K562 (cell line): ENCODE data around the gene TACR1. TPM values are rescaled to one million over a fixed set of nuclear protein-coding genes. Genes with fewer than 3 reads are reported as not detected.

Experiments used
- ATAC-seq: fragments of 200-7000 bp; cut with Tn5 transposase; 3 replicates; pipeline ENCODE4 v1.9.1; 2020; ENCODE audit warnings: moderate library complexity
- BruUV-seq: library from RNA; stranded (reverse); fragments of 400-500 nt; replicated peaks from 2 replicates; lab custom pipeline; 2021; lab: Mats Ljungman, UMichigan
- CTCF ChIA-PET: fragments of 300-600 bp; formaldehyde crosslinking; extraction: SDS; loops from one replicate; lab custom pipeline; 2021; ENCODE audit warnings: low intra/inter-chr PET ratio; lab: Yijun Ruan, JAX
- POLR2A ChIA-PET: fragments of 300-600, 350-650 bp; sonication (Branson Sonifier 250); formaldehyde crosslinking; extraction: SDS; loops from one replicate; lab custom pipeline; 2021; ENCODE audit warnings: antibody characterized with exemption, inconsistent platforms; lab: Yijun Ruan, JAX
- DNase-seq, 4 experiments: peaks; one replicate each; pipeline versions ENCODE4 v3.0.0 to v3.0.0-alpha.2; 2011 to 2018; ENCODE audit warnings: low spot score in 3 of 4, mixed read lengths in 3 of 4; ENCODE audit errors: extremely low read depth in 1 of 4
- FAIRE-seq: peaks from 2 replicates; lab custom pipeline; 2011; peaks lifted over from hg19 to GRCh38; lab: Jason Lieb, UNC
- H2AFZ ChIP-seq: 2 replicates; pipeline ENCODE4 v1.6.0; 2011; ENCODE audit warnings: low read depth, low read length, control low read depth, inconsistent platforms
- H3K27ac ChIP-seq: fragments of 200-600 bp; 3 replicates; pipeline ENCODE4 v1.8.0; 2011; ENCODE audit warnings: low read depth, mild to moderate bottlenecking, control low read depth, inconsistent platforms, low read length, moderate library complexity, mixed read lengths; ENCODE audit errors: extremely low read depth
- H3K27me3 ChIP-seq, 2 experiments: fragments of 300-600 bp in 1 of 2; 2 replicates in 1 of 2; 3 replicates in 1 of 2; pipeline versions ENCODE4 v1.6.0 to v1.8.0; 2011; ENCODE audit warnings: inconsistent platforms in 2 of 2, low read length in 2 of 2, mild to moderate bottlenecking in 1 of 2, mixed read lengths in 1 of 2, moderate library complexity in 1 of 2; ENCODE audit not compliant: control insufficient read depth in 2 of 2, insufficient read depth in 2 of 2
- H3K36me3 ChIP-seq: fragments of 300-600 bp; 3 replicates; pipeline ENCODE4 v1.8.0; 2011; ENCODE audit warnings: mild to moderate bottlenecking, low read length, inconsistent platforms; ENCODE audit not compliant: control insufficient read depth, insufficient read depth
- H3K4me1 ChIP-seq, 2 experiments: fragments of 200-600 bp in 1 of 2; replicated peaks in 1 of 2; 2 replicates in 1 of 2; 3 replicates in 1 of 2; pipeline versions ENCODE4 v1.5.1 to v1.8.0; 2011; ENCODE audit warnings: inconsistent platforms in 2 of 2, low read length in 2 of 2, mild to moderate bottlenecking in 1 of 2, mixed read lengths in 1 of 2, moderate library complexity in 1 of 2; ENCODE audit not compliant: control insufficient read depth in 2 of 2, insufficient read depth in 2 of 2
- H3K4me2 ChIP-seq: 2 replicates; pipeline ENCODE4 v1.6.1; 2011; ENCODE audit warnings: low read length, control low read depth, inconsistent platforms, mixed read lengths; ENCODE audit not compliant: insufficient read depth
- H3K4me3 ChIP-seq: fragments of 200-600 bp; sonication (generic), shearing (Covaris generic); 2 replicates; pipeline ENCODE4 v1.5.1; 2016; ENCODE audit warnings: control low read depth, inconsistent platforms
- H3K79me2 ChIP-seq: fragments of 200-600 bp; 3 replicates; pipeline ENCODE4 v1.8.0; 2011; ENCODE audit warnings: low read length, inconsistent platforms; ENCODE audit not compliant: control insufficient read depth, insufficient read depth
- H3K9ac ChIP-seq, 2 experiments: 2 replicates each; pipeline versions ENCODE4 v1.6.0 to v1.6.1; 2011; ENCODE audit warnings: low read depth in 2 of 2, low read length in 2 of 2, control low read depth in 1 of 2, inconsistent platforms in 1 of 2, mild to moderate bottlenecking in 1 of 2, mixed read lengths in 1 of 2; ENCODE audit not compliant: insufficient read depth in 1 of 2
- H3K9me1 ChIP-seq: one replicate; pipeline ENCODE4 v1.6.0; 2011; ENCODE audit warnings: inconsistent platforms, mild to moderate bottlenecking, low read length, moderate library complexity; ENCODE audit not compliant: control insufficient read depth, insufficient read depth
- H3K9me3 ChIP-seq: replicated peaks from 2 replicates; pipeline ENCODE4 v1.5.1; 2011; ENCODE audit warnings: low read depth, low read length, inconsistent platforms; ENCODE audit not compliant: control insufficient read depth, insufficient read depth
- H4K20me1 ChIP-seq: replicated peaks from 2 replicates; pipeline ENCODE4 v1.6.1; 2011; ENCODE audit warnings: low read length, inconsistent platforms, mixed read lengths; ENCODE audit not compliant: control insufficient read depth, insufficient read depth
- CSDE1 ChIP-seq, 2 experiments: fragments of 450-650 bp; IDR thresholded peaks; 2 replicates each; pipeline ENCODE4 v1.6.1; 2016; ENCODE audit warnings: mild to moderate bottlenecking in 1 of 2
- DDX20 ChIP-seq: fragments of 450-650 bp; IDR thresholded peaks from 2 replicates; pipeline ENCODE4 v1.6.1; 2016; ENCODE audit warnings: missing genetic modification characterization, low read depth, mild to moderate bottlenecking, missing compliant biosample characterization, moderate library complexity
- GATAD2B ChIP-seq: fragments of 450-650 bp; IDR thresholded peaks from 2 replicates; pipeline ENCODE4 v1.6.1; 2017; ENCODE audit warnings: mild to moderate bottlenecking, borderline replicate concordance
- HDAC2 ChIP-seq: fragments of 450-650 bp; IDR thresholded peaks from 2 replicates; pipeline ENCODE4 v1.6.1; 2016; ENCODE audit warnings: mild to moderate bottlenecking
- HDAC8 ChIP-seq: fragments of 450-650 bp; IDR thresholded peaks from 2 replicates; pipeline ENCODE4 v1.6.1; 2016; ENCODE audit warnings: mild to moderate bottlenecking, missing genetic modification characterization, moderate library complexity, missing compliant biosample characterization
- MCM5 ChIP-seq: fragments of 450-650 bp; IDR thresholded peaks from 2 replicates; pipeline ENCODE4 v1.6.1; 2016; ENCODE audit warnings: low read depth
- MTA1 ChIP-seq: fragments of 450-650 bp; IDR thresholded peaks from 2 replicates; pipeline ENCODE4 v1.6.1; 2017; ENCODE audit warnings: borderline replicate concordance
- PPARD ChIP-seq: fragments of 250-450 bp; sonication (Bioruptor Pico); IDR thresholded peaks from 2 replicates; pipeline ENCODE4 v1.8.0; 2022; ENCODE audit warnings: inconsistent platforms, mild to moderate bottlenecking, moderate library complexity
- RBM14 ChIP-seq: fragments of 200-400 bp; formaldehyde crosslinking; IDR thresholded peaks from 2 replicates; pipeline ENCODE4 v1.6.1; 2018; ENCODE audit warnings: low read depth, mild to moderate bottlenecking, low read length, moderate library complexity, borderline replicate concordance; ENCODE audit not compliant: insufficient read depth
- TEAD1 ChIP-seq, 2 experiments: fragments of 450-650 bp in 1 of 2; sonication (generic) in 1 of 2; formaldehyde crosslinking; IDR thresholded peaks; 2 replicates each; pipeline versions ENCODE4 v1.4.0 to v1.8.0; 2020 to 2022; ENCODE audit warnings: mild to moderate bottlenecking in 2 of 2, missing genetic modification reagents in 1 of 2
- USF2 ChIP-seq: sonication (generic); formaldehyde crosslinking; IDR thresholded peaks from 2 replicates; pipeline ENCODE4 v1.5.0; 2020; ENCODE audit warnings: missing genetic modification reagents
- XRCC3 ChIP-seq: fragments of 450-650 bp; IDR thresholded peaks from 2 replicates; pipeline ENCODE4 v1.6.1; 2017; ENCODE audit warnings: mild to moderate bottlenecking, moderate library complexity
- WGBS: fragments of 100-300 bp; shearing (Covaris generic); methylation state at CpG from one replicate; pipeline ENCODE4 v1.1.6; 2016; ENCODE audit warnings: low coverage, mixed read lengths; ENCODE audit not compliant: insufficient coverage; ENCODE audit errors: missing lambda C conversion rate; 5-methylcytosine and 5-hydroxymethylcytosine counted together
- in situ Hi-C: fragments of 300-500 bp; cut with MboI; formaldehyde crosslinking; loops from 4 replicates; pipeline ENCODE4 v1.15.0; 2018; ENCODE audit warnings: inconsistent platforms, mixed read lengths
- intact Hi-C: fragments of 100-400 bp; cut with micrococcal nuclease; formaldehyde crosslinking; loops from 2 replicates; pipeline ENCODE4 v1.14.2; 2022
- polyA plus RNA-seq, 8 experiments: library from polyadenylated mRNA; depleted of rRNA in 4 of 8; stranded (reverse) in 5 of 8; unstranded in 3 of 8; fragments of >200 nt; fragmentation: Nextera tagmentation in 2 of 8; fragmentation: Illumina TruSeq in 1 of 8; extraction: Ambion mirVana in 2 of 8; extraction: Trizol in 1 of 8; gene quantifications; 2 replicates each; pipeline versions ENCODE4 v1.2.1 to v1.2.3, GENCODE V29; 2011 to 2014; ENCODE audit warnings: inconsistent platforms in 1 of 8, missing spikeins in 1 of 8
- total RNA-seq, 7 experiments: library from RNA; depleted of rRNA in 6 of 7; stranded (reverse); fragments of >200 nt in 6 of 7; fragmentation: Illumina TruSeq in 2 of 7; extraction: Trizol in 2 of 7; gene quantifications; 2 replicates each; pipeline versions ENCODE4 v1.2.1 to v1.2.3, GENCODE V29; 2011 to 2021; ENCODE audit warnings: low replicate concordance in 1 of 7
- TF ChIP-seq, protein P1 (sequence below): fragments of 450-650 bp; formaldehyde crosslinking; IDR thresholded peaks from 2 replicates; pipeline ENCODE4 v1.4.0; 2020; ENCODE audit warnings: mild to moderate bottlenecking

TACR1 gene
- total and polyA plus RNA-seq, 9 of the 15 experiments (the other 6 are each of a cell fraction or from before 2014, with no cell fraction given): not detected

GRCh38 chr2:75022516-75022915, 176.8 kb downstream of the TACR1 start:
- no peaks in the 10 kb centered on the region for H4K20me1 ChIP-seq
- POLR2A ChIA-PET: no interaction called here
- no peaks in the 10 kb centered on the region for H3K9me3 ChIP-seq
- H3K27ac ChIP-seq: no peak overlapping the region
- H3K79me2 ChIP-seq: no peaks in the 10 kb centered on the region
- 0% methylated on average over 1 of the region's 1 CpG for WGBS
- FAIRE-seq (no peak), ATAC-seq (no peak), DNase-seq (no peak)
- TF ChIP-seq MCM5 (no peak), GATAD2B (no peak), HDAC2 (no peak), XRCC3 (no peak), PPARD (no peak), DDX20 (tag) (no peak), USF2 (no peak), TEAD1 (CRISPR knock-in tag; IDR thresholded peaks at IDR 0.05) (no peak), HDAC8 (tag) (no peak), RBM14 (no peak), MTA1 (no peak), CSDE1 (IDR thresholded peaks at IDR 0.05) (no peak)
- TF ChIP-seq, protein P1, sequence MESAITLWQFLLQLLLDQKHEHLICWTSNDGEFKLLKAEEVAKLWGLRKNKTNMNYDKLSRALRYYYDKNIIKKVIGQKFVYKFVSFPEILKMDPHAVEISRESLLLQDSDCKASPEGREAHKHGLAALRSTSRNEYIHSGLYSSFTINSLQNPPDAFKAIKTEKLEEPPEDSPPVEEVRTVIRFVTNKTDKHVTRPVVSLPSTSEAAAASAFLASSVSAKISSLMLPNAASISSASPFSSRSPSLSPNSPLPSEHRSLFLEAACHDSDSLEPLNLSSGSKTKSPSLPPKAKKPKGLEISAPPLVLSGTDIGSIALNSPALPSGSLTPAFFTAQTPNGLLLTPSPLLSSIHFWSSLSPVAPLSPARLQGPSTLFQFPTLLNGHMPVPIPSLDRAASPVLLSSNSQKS (CRISPR knock-in tag): no peak
- no peak overlapping the region for H3K4me2 ChIP-seq
- H3K4me1 ChIP-seq: no peaks in the 10 kb centered on the region
- no peak overlapping the region for H2AFZ ChIP-seq
- in situ Hi-C loops (no loop called here), intact Hi-C loops (no loop called here)
- no peak overlapping the region for H3K4me3 ChIP-seq
- no TSS peak for BruUV-seq
- CTCF ChIA-PET: no interaction called here
- no peaks in the 10 kb centered on the region for H3K9me1 ChIP-seq
- H3K9ac ChIP-seq: no peak overlapping the region
- peaks cover 0 to 14% of the 10 kb centered on the region in 2 experiments; a peak in 3 of 5 replicates for H3K27me3 ChIP-seq
- no peaks in the 10 kb centered on the region for H3K36me3 ChIP-seq
